DMS153 treated with DMSO at 0.1 percent for 48 hours (cell line): ENCODE results near the gene PDLIM5.
"Not testable (repeated sequence)": the region's sequence is repeated elsewhere in the genome, so short reads cannot be mapped to it uniquely, and the experiment has no call there.

ENCODE experiments used
- DNase-seq: peaks from one replicate; lab custom pipeline; 2025; ENCODE audit not compliant: unreplicated experiment; lab: John Stamatoyannopoulos, UW

Gene PDLIM5

GRCh38 chr4:94551643-94552564 is 100.2 kb downstream of the PDLIM5 start:
- DNase-seq, result no peak

GRCh38 chr4:94556047-94556446 is 104.3 kb downstream of the PDLIM5 start:
- DNase-seq, result not testable (repeated sequence)

GRCh38 chr4:94557632-94558031 is 105.9 kb downstream of the PDLIM5 start:
- not testable (repeated sequence) for DNase-seq

GRCh38 chr4:94558392-94558904 is 106.7 kb downstream of the PDLIM5 start:
- no peak for DNase-seq

- DNase-seq, result no peak
These were observed 107.6 kb downstream of the PDLIM5 start for GRCh38 chr4:94559351-94559806.

GRCh38 chr4:94561249-94562024 is 109.7 kb downstream of the PDLIM5 start:
- no peak for DNase-seq

- DNase-seq, result no peak
These were observed 110.5 kb downstream of the PDLIM5 start for GRCh38 chr4:94562285-94562684.

- DNase-seq, result no peak
These were observed 112.5 kb downstream of the PDLIM5 start for GRCh38 chr4:94564252-94564651.

- DNase-seq, result no peak
These were observed 114.7 kb downstream of the PDLIM5 start for GRCh38 chr4:94566420-94566819.

- no peak for DNase-seq
These were observed 116.1 kb downstream of the PDLIM5 start for GRCh38 chr4:94567811-94568210.

- DNase-seq, result no peak
These were observed 118.8 kb downstream of the PDLIM5 start for GRCh38 chr4:94570558-94570957.

GRCh38 chr4:94571298-94571697 is 119.6 kb downstream of the PDLIM5 start:
- no peak for DNase-seq

GRCh38 chr4:94571715-94572114 is 120.0 kb downstream of the PDLIM5 start:
- DNase-seq, result no peak

- no peak for DNase-seq
These were observed 122.3 kb downstream of the PDLIM5 start for GRCh38 chr4:94574050-94574449.

GRCh38 chr4:94574616-94575015 is 122.9 kb downstream of the PDLIM5 start:
- DNase-seq, result no peak

GRCh38 chr4:94575652-94576051 is 123.9 kb downstream of the PDLIM5 start:
- no peak for DNase-seq

- DNase-seq, result no peak
These were observed 124.5 kb downstream of the PDLIM5 start for GRCh38 chr4:94576210-94576609.

- peak; percentile 64 for DNase-seq
These were observed 125.4 kb downstream of the PDLIM5 start for GRCh38 chr4:94577136-94577535.

- DNase-seq, result no peak
These were observed 126.5 kb downstream of the PDLIM5 start for GRCh38 chr4:94578195-94578594.

- no peak for DNase-seq
These were observed 130.0 kb downstream of the PDLIM5 start for GRCh38 chr4:94581766-94582165.

GRCh38 chr4:94582517-94582916 is 130.8 kb downstream of the PDLIM5 start:
- DNase-seq, result no peak
